Kidney glomerular epithelial cell (primary cell): Measurements from ENCODE around the gene ZCWPW1.
A peak's percentile ranks its signal among the peaks of the same experiment; 100 is the strongest.
"Not testable (repeated sequence)": the region's sequence is repeated elsewhere in the genome, so short reads cannot be mapped to it uniquely, and the experiment has no call there.

Experiments used
- DNase-seq: peaks from one replicate; lab custom pipeline; 2025; lab: John Stamatoyannopoulos, UW

The ZCWPW1 gene

GRCh38 chr7:100400656-100401055, 27.8 kb downstream of the ZCWPW1 start:
- no peak for DNase-seq

- no peak for DNase-seq
Observed at GRCh38 chr7:100400041-100400440, 28.5 kb downstream of the ZCWPW1 start.

GRCh38 chr7:100398239-100398638, 30.3 kb downstream of the ZCWPW1 start:
- DNase-seq: no peak

GRCh38 chr7:100397315-100398081, 31.0 kb downstream of the ZCWPW1 start:
- DNase-seq: no peak

- DNase-seq: no peak
Observed at GRCh38 chr7:100396421-100396982, 32.0 kb downstream of the ZCWPW1 start.

- DNase-seq: no peak
Observed at GRCh38 chr7:100394077-100394476, 34.4 kb downstream of the ZCWPW1 start.

- DNase-seq: no peak
Observed at GRCh38 chr7:100393233-100393905, 35.1 kb downstream of the ZCWPW1 start.

GRCh38 chr7:100390286-100391009, 38.1 kb downstream of the ZCWPW1 start:
- no peak for DNase-seq

GRCh38 chr7:100389437-100390088, 38.9 kb downstream of the ZCWPW1 start:
- no peak for DNase-seq

GRCh38 chr7:100387695-100388094, 40.8 kb downstream of the ZCWPW1 start:
- DNase-seq: no peak

GRCh38 chr7:100386940-100387339, 41.6 kb downstream of the ZCWPW1 start:
- no peak for DNase-seq

GRCh38 chr7:100384628-100385294, 43.7 kb downstream of the ZCWPW1 start:
- no peak for DNase-seq

GRCh38 chr7:100382234-100382853, 46.2 kb downstream of the ZCWPW1 start:
- DNase-seq: not testable (repeated sequence)

- DNase-seq: not testable (repeated sequence)
Observed at GRCh38 chr7:100381531-100382233, 46.8 kb downstream of the ZCWPW1 start.

GRCh38 chr7:100380196-100380595, 48.3 kb downstream of the ZCWPW1 start:
- DNase-seq: no peak

GRCh38 chr7:100378114-100378755, 50.3 kb downstream of the ZCWPW1 start:
- no peak for DNase-seq

GRCh38 chr7:100376066-100376465, 52.4 kb downstream of the ZCWPW1 start:
- no peak for DNase-seq

- DNase-seq: no peak
Observed at GRCh38 chr7:100374601-100375000, 53.9 kb downstream of the ZCWPW1 start.

- peak; percentile 13 for DNase-seq
Observed at GRCh38 chr7:100373870-100374598, 54.5 kb downstream of the ZCWPW1 start.
